ENCODE data around the gene MED28. TPM values are rescaled to one million over a fixed set of nuclear protein-coding genes. Genes with fewer than 3 reads are reported as not detected.

The MED28 gene, protein sequence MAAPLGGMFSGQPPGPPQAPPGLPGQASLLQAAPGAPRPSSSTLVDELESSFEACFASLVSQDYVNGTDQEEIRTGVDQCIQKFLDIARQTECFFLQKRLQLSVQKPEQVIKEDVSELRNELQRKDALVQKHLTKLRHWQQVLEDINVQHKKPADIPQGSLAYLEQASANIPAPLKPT
- total RNA-seq = 5.5 and 6.5 TPM in 2 replicates

GRCh38 chr4:17614416-17615299, at the start of gene MED28:
Gene MED28 (plus strand): TSS chr4:17614641. CDS start chr4:17614655, 14 bp downstream.

GRCh38 chr4:17576932-17577664, 37.3 kb upstream of the MED28 start, which contains the start of gene LAP3:
Gene LAP3 (plus strand): TSS chr4:17577198. CDS start chr4:17577466, 268 bp downstream.

Other genes with a start within 250 kb of the MED28 start
- 15.3 and 18.0 TPM in 2 replicates for gene QDPR, start 102.6 kb upstream of the MED28 start, total RNA-seq
- gene CLRN2, start 99.5 kb upstream of the MED28 start, total RNA-seq = not detected in 2 replicates
- gene LAP3, start 37.4 kb upstream of the MED28 start, total RNA-seq = 70.3 and 76.4 TPM in 2 replicates
- gene FAM184B, start 167.0 kb downstream of the MED28 start, total RNA-seq = not detected in 2 replicates
- 22.1 and 25.8 TPM in 2 replicates for gene DCAF16, start 196.1 kb downstream of the MED28 start, total RNA-seq
- 2.1 and 2.3 TPM in 2 replicates for gene NCAPG, start 196.3 kb downstream of the MED28 start, total RNA-seq

Measured in cardiac ventricle fibroblast (primary cell).